Osteoblast (primary cell): ENCODE results near the gene SLC2A8. TPM values are rescaled to one million over a fixed set of nuclear protein-coding genes. Genes with fewer than 3 reads are reported as not detected.

Experiments
- DNase-seq: peaks from one replicate; pipeline ENCODE4 v3.0.0; 2011; ENCODE audit warnings: low spot score, mixed read lengths; ENCODE audit not compliant: insufficient read length; ENCODE audit errors: missing footprints
- H2AFZ ChIP-seq: 2 replicates; pipeline ENCODE4 v1.6.0; 2011; ENCODE audit warnings: mild to moderate bottlenecking, low read length
- H3K27ac ChIP-seq: 2 replicates; pipeline ENCODE4 v1.5.1; 2011; ENCODE audit warnings: mild to moderate bottlenecking, low read depth, low read length, moderate library complexity
- H3K27me3 ChIP-seq: 2 replicates; pipeline ENCODE4 v1.6.0; 2012; ENCODE audit warnings: mild to moderate bottlenecking, control low read depth, inconsistent platforms, low read length, moderate library complexity; ENCODE audit not compliant: insufficient read depth
- H3K36me3 ChIP-seq: 2 replicates; pipeline ENCODE4 v1.5.1; 2011; ENCODE audit warnings: mild to moderate bottlenecking, low read length, control low read depth, moderate library complexity; ENCODE audit not compliant: insufficient read depth
- H3K4me1 ChIP-seq: 2 replicates; pipeline ENCODE4 v1.5.1; 2011; ENCODE audit warnings: mild to moderate bottlenecking, low read length, control low read depth, moderate library complexity; ENCODE audit not compliant: insufficient read depth
- H3K4me2 ChIP-seq: 2 replicates; pipeline ENCODE4 v1.6.0; 2011; ENCODE audit warnings: mild to moderate bottlenecking, low read length; ENCODE audit not compliant: insufficient read depth
- H3K4me3 ChIP-seq: fragments of 200-600 bp; sonication (generic); 3 replicates; pipeline ENCODE4 v1.5.1; 2012; ENCODE audit warnings: mild to moderate bottlenecking, low read length, inconsistent platforms; ENCODE audit not compliant: insufficient read depth
- H3K79me2 ChIP-seq: 2 replicates; pipeline ENCODE4 v1.6.0; 2012; ENCODE audit warnings: mild to moderate bottlenecking, low read length, control low read depth, inconsistent platforms; ENCODE audit not compliant: insufficient read depth
- H3K9me3 ChIP-seq: 2 replicates; pipeline ENCODE4 v1.5.1; 2011; ENCODE audit warnings: low read depth, low read length, control low read depth
- H4K20me1 ChIP-seq: 2 replicates; pipeline ENCODE4 v1.6.0; 2012; ENCODE audit warnings: mild to moderate bottlenecking, low read length, control low read depth; ENCODE audit not compliant: insufficient read depth
- total RNA-seq: library from RNA; depleted of rRNA; stranded (reverse); fragments of >200 nt; gene quantifications from 2 replicates; pipeline ENCODE4 v1.2.3, GENCODE V29; 2012
- TF ChIP-seq, protein P1 (sequence below): IDR thresholded peaks from 2 replicates; pipeline ENCODE4 v1.5.1; 2011; ENCODE audit warnings: mild to moderate bottlenecking, low read depth, low read length, moderate library complexity; ENCODE audit errors: extremely low read depth

Gene SLC2A8
- total RNA-seq, 1 donor = 5.4 TPM

- H3K9me3 ChIP-seq = no peaks in the 10 kb centered on the region
- peaks cover 14% of the 10 kb centered on the region for H3K27me3 ChIP-seq
- TF ChIP-seq, protein P1, sequence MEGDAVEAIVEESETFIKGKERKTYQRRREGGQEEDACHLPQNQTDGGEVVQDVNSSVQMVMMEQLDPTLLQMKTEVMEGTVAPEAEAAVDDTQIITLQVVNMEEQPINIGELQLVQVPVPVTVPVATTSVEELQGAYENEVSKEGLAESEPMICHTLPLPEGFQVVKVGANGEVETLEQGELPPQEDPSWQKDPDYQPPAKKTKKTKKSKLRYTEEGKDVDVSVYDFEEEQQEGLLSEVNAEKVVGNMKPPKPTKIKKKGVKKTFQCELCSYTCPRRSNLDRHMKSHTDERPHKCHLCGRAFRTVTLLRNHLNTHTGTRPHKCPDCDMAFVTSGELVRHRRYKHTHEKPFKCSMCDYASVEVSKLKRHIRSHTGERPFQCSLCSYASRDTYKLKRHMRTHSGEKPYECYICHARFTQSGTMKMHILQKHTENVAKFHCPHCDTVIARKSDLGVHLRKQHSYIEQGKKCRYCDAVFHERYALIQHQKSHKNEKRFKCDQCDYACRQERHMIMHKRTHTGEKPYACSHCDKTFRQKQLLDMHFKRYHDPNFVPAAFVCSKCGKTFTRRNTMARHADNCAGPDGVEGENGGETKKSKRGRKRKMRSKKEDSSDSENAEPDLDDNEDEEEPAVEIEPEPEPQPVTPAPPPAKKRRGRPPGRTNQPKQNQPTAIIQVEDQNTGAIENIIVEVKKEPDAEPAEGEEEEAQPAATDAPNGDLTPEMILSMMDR = peak; percentile 31
- H3K79me2 ChIP-seq = peaks cover 7% of the 10 kb centered on the region
- DNase-seq = no peak
- H3K4me1 ChIP-seq = peaks cover 16% of the 10 kb centered on the region
- H2AFZ ChIP-seq = no peak overlapping the region
- no peak overlapping the region for H3K27ac ChIP-seq
- peaks cover 6% of the 10 kb centered on the region for H4K20me1 ChIP-seq
- H3K4me3 ChIP-seq = no peak overlapping the region
- H3K36me3 ChIP-seq = no peaks in the 10 kb centered on the region
- H3K4me2 ChIP-seq = no peak overlapping the region
Measured at GRCh38 chr9:127393645-127394044, 3.3 kb upstream of the SLC2A8 start.

GRCh38 chr9:127395497-127396252 is 1.3 kb upstream of the SLC2A8 start:
- TF ChIP-seq, protein P1 = no peak
- H4K20me1 ChIP-seq = peaks cover 8% of the 10 kb centered on the region
- H3K9me3 ChIP-seq = no peaks in the 10 kb centered on the region
- H3K4me2 ChIP-seq = peak overlapping the region; percentile 83
- peak; percentile 25 for DNase-seq
- H3K4me1 ChIP-seq = peaks cover 7% of the 10 kb centered on the region
- H3K27ac ChIP-seq = no peak overlapping the region
- H3K27me3 ChIP-seq = peaks cover 14% of the 10 kb centered on the region
- no peak overlapping the region for H3K4me3 ChIP-seq
- no peak overlapping the region for H2AFZ ChIP-seq
- H3K36me3 ChIP-seq = no peaks in the 10 kb centered on the region
- peaks cover 7% of the 10 kb centered on the region for H3K79me2 ChIP-seq

GRCh38 chr9:127396253-127396807 is 639 bp upstream of the SLC2A8 start:
- TF ChIP-seq, protein P1 = no peak
- peaks cover 12% of the 10 kb centered on the region for H4K20me1 ChIP-seq
- H3K4me3 ChIP-seq = peak overlapping the region; percentile 68
- peak overlapping the region; percentile 83 for H3K4me2 ChIP-seq
- H3K79me2 ChIP-seq = peaks cover 7% of the 10 kb centered on the region
- DNase-seq = peak; percentile 27
- H2AFZ ChIP-seq = peak overlapping the region; percentile 91
- H3K27ac ChIP-seq = no peak overlapping the region
- peaks cover 14% of the 10 kb centered on the region for H3K27me3 ChIP-seq
- peaks cover 7% of the 10 kb centered on the region for H3K4me1 ChIP-seq
- H3K36me3 ChIP-seq = no peaks in the 10 kb centered on the region
- H3K9me3 ChIP-seq = no peaks in the 10 kb centered on the region

DNA sequence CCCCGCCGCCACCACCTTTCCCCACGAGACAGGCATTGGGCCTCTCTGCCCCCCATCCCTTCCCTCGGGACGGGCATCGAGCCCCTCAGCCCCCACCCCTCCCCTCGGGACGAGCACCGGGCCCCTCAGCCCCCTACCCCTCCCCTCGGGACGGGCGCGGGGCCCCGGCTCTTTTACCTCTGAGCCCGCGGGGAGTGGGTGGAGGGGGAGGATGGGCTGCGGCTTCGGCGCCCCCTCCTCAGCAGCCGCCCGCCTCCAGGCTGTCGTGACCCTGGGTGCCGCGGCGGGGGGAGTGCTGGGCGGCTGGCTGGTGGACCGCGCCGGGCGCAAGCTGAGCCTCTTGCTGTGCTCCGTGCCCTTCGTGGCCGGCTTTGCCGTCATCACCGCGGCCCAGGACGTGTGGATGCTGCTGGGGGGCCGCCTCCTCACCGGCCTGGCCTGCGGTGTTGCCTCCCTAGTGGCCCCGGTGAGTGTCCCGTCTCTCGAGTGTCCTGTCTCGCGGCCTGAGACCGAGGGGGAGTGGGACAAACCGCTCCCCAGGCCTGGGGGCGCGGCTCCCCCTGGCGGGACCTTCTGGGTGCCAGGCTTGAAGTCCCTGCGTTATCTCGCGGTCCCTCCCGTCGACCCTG is 791 bp downstream of the SLC2A8 start:
- Histone ChIP-seq H3K4me2 (peak overlapping the region; percentile 84), H3K79me2 (peaks cover 7% of the 10 kb centered on the region), H3K9me3 (no peaks in the 10 kb centered on the region), H3K36me3 (no peaks in the 10 kb centered on the region), H2AFZ (peak overlapping the region; percentile 76), H4K20me1 (peaks cover 12% of the 10 kb centered on the region), H3K4me3 (peak overlapping the region; percentile 77), H3K27me3 (peaks cover 3% of the 10 kb centered on the region), H3K27ac (no peak overlapping the region), H3K4me1 (peaks cover 7% of the 10 kb centered on the region)
- DNase-seq = peak; percentile 85
- TF ChIP-seq, protein P1 = peak; percentile 29
